NCI-H2107 treated with DMSO at 0.1 percent for 48 hours (cell line): ENCODE data around the gene GSTO2.

Source experiments
- DNase-seq: peaks from one replicate; lab custom pipeline; 2025; ENCODE audit not compliant: unreplicated experiment; lab: John Stamatoyannopoulos, UW

Gene GSTO2

DNA sequence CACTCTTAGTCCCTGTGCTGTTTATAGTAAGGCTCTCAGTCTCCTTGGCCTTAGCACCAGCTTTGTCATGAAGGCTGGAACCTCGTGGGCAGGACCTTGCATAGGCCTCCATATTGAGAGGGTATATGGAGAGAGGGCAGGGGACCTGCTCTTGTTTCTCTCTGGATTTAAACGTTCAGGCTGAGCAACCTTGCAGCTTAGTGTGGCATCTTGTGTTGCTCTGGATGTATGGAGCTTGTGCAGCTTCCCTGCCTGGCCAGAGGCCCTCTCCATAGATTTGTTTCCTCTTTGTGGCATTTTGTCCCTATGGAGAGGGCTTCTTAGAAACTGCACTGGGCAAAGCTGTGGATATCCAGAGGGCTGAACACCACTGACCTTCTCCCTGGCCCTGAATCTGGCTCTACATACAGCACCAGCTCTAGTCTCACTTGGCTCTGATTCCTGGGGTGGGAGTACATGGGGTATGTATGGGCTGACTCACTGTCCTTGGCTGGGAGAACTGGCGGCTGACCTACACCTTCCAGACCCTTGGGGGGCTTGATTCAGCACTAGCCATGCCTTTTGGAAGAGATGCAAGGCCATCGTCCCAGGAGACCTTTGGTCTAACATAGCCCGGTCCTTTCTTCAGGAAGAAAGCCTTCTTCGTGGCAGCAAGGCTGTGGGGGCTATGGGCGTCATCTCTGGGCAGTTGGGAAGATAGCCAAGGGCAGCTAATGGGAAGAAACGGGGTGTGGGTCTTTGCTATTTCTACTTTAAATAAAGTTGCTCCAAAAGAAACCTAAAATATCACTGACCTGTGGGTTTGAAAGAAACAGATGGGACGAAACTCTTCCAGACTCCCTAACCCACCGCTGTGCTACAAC lies 38.8 kb downstream of the GSTO2 start:
- DNase-seq, result no peak

DNA sequence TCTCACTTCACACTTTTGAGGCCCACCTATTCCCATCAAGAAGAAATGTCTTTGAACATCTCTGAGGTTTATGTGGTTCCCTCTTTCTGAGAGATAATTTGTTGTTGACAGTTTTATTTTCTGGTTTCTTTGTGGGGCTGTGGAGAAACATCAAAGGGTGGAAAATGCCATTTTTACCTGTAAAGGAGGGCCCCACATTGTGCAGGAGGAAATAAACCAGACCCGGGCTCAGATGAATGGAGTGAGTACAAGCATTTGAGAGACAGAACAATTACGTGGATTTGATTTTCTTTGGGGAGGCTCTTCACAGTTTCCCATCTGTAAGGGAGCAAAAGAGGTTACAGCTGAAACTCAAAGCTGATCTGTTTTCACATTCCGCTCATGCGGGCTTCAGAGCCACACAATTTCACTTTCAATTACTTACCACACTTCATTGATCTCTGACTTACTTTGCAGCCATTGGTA lies 39.5 kb downstream of the GSTO2 start:
- DNase-seq, result no peak

DNA sequence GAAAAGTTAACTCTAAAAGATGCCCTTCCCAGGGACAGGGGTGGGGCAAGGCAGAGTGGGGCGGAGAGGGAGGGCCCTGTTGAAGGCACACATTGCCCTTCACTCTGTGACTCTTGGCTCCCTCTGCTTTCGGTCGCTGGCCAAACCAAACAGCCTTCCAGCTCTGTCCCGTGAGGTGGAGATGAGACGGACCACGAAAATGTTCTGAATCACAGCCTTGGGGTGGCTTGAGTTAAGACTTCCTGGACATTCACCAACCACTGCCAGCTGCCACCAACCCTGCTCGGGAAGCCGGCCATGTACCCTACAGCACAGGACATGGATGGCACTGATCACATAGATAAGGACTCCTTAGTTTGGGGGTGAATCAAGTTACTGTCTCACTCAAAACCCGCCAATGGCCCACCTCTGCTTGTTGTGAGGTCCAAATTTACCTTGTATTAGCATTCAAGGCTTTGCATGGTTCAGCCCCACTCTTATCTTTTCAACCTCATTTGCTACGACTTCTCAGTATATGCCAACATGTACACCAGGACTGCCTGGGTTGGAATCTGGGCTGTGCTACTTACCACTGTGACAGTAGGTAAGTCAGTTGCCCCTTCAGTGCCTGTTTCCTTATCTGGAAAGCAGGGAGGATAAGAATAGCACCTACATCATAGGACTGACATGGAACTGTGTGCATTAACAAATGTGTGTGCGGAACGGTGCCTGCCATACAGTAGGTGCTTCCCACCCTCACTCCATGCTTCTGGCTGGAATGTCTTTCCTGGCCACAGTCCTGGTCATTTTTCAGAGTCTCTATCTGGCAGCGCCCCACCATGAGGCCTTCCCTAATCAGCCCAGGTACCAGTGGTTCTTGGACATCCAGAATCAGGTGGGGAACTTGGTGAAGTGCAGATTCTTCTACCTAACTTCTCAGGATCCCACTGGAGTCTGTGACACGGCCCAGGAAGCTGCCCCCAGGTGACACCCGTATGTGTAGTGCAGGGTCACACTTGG lies 41.3 kb downstream of the GSTO2 start:
- no peak for DNase-seq

- no peak for DNase-seq
Observed at GRCh38 chr10:104311184-104311720, 42.3 kb downstream of the GSTO2 start.

DNA sequence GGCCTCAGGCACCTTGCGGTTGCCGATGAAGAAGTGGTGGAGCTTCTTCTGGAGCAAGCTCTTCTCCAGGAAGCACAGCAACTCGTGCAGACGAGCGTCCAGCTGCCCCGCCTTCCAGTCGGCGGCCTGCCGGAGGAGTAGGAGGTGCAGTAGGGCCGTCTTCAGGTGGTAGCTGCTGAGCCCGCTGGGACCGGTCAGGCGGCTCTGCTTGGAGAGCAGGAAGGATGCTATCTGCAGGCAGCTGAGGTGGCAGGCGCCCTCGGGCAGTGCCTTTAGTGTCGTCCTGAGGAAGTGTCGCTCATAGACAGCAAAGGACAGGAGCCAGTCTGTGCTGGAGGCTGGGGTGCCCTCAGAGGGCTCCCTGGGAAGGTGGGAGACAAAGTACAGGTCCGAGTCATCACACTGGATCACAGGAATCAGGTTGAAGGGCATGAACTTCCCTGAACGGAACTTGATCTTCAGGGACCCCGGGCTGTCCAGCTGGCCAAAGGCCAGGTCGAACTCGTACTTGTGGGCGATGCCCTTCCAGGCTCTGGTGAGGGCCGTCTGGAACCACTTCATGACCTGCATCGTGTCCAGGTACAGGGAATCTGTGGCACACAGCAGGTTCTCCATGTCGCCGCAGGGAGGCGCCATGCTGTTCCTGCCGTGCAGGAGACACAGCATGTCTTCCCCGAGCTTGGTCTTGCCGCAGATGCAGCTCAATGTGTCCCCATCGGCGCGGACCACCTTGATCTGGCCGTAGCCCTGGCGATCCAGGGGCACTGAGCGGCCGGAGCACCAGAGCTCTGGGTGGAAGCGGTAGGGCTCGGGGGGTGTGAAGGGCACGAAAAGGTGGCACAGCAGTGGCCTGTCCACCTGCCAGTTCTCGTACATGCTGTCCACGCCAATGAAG lies 45.9 kb downstream of the GSTO2 start:
- DNase-seq, result no peak

GRCh38 chr10:104315486-104315921 lies 46.5 kb downstream of the GSTO2 start:
- DNase-seq, result no peak

- no peak for DNase-seq
Observed at GRCh38 chr10:104316321-104317099, 47.5 kb downstream of the GSTO2 start.

- no peak for DNase-seq
Observed at GRCh38 chr10:104317269-104317710, 48.3 kb downstream of the GSTO2 start.

- no peak for DNase-seq
Observed at GRCh38 chr10:104317726-104318299, 48.8 kb downstream of the GSTO2 start.

- DNase-seq, result no peak
Observed at GRCh38 chr10:104318326-104318725, 49.3 kb downstream of the GSTO2 start.

DNA sequence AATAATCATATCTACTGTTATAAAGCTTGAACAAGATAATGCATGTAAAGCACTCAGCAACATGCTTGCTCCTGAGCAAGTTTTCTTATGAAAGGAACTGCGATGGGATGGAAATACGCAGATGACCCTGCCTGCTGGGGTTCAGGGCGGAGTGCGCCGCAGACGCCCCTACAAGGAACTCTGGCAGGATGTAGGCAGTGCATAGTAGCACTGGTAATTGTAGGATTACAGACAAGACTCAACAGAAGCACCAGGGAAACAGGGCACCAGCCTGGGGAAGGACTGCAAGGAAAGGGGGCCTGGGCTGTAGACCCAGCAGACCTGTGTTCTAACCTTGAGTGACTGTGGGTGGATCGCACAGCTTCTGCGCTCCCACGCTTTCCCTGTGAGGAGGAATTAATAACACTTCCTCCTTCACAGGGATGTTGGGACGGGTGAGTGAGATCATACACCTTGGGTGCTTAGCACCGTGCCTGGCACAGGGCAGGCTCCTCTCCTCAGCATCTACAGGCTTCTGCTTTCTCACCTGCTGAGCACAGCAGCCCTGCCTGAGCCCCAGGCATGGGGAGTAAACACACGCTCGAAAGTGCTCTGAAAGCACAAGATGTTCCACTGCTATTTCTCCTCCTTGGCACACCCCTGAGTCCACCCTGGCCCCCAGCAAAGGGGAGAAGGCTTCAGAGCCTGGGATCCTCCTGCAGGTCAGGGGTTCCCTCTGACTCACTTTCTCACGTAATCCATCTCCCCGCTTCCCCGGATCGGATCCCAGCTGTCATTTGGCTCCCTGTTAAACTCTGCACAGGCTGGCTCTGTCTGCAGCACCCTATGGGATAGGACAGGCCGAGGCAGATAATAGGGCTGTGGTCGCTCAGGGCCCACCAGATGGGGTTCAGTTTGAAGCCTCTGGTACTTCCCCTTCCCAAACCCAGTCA lies 50.1 kb downstream of the GSTO2 start:
- no peak for DNase-seq

DNA sequence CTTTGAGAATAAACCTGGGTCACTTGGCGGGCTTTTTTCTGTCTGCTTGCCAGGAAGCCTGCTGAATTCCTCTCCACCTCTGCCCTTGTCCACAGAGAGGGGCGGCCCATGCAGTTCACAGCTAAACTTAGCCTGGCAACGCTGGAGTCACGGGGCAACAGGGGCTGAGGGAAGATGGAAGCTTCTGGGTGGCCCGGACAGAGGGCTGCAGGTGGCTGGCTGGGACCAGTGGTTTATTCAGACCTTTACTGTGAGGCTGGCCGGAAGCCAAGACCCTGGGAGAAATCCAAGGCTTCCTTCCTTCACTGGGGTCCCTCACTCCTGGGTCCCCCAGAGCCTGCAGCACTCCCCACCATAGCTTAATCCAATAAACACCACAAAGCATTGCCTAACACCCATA lies 52.2 kb downstream of the GSTO2 start:
- DNase-seq, result no peak

GRCh38 chr10:104321725-104322415 lies 52.9 kb downstream of the GSTO2 start:
- DNase-seq, result peak; percentile 10

GRCh38 chr10:104322416-104322782 lies 53.4 kb downstream of the GSTO2 start:
- peak; percentile 52 for DNase-seq

GRCh38 chr10:104323085-104323484 lies 54.1 kb downstream of the GSTO2 start:
- no peak for DNase-seq

DNA sequence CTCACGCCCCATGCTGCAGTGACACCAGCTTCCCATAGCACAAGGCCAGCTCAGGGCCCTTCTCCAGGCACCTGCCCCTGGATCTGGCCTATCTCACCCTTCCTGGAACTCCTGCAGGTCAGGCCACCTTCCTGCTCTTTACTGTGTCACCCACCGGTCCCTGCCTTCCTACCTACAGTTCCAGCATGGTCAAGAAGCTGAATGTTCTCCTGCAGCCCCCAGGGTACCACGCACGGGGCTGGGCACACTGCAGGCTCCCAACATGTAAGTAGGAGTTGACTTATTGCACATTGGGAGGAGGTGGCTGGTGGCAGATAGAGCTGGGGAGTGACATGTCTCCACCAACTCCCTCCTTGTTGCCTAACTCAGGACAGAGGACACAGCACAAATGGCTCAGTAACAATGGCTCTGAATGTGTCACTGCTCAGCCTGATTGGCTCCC lies 54.8 kb downstream of the GSTO2 start:
- DNase-seq, result no peak

DNA sequence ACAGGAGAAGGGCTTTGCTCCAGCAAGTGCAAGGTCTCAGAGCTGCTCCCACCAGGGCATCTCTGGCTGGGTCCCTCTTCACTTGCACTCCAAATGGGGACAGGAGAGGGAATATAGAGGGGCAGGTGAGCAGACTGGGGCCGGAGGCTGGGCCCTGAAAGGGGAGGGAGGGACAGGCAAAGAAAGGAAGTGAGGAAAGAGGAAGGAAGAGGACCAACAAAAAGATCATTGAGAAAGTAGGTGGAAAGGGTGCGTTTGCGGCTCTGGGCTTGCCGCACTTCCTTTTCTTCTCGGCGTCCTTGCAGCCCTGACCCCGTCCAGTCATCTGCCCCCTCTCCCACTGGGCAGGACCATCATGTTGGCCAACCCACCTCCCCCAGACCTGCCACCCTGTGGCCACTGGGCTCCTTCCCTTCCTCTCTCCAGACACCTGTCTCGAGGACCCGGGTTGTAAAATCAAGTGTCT lies 55.3 kb downstream of the GSTO2 start:
- DNase-seq, result no peak
